GM23248 (cell line): ENCODE data around the gene CLIP4. TPM values are rescaled to one million over a fixed set of nuclear protein-coding genes. Genes with fewer than 3 reads are reported as not detected.

Source experiments
- DNase-seq: peaks from one replicate; pipeline ENCODE4 v3.0.0-alpha.2; 2015
- H2AFZ ChIP-seq: fragments of 200-600 bp; sonication (generic); 2 replicates; pipeline ENCODE4 v1.6.1; 2016; ENCODE audit warnings: antibody characterized with exemption
- H3F3A ChIP-seq: fragments of 200-600 bp; sonication (generic); 2 replicates; pipeline ENCODE4 v1.6.1; 2016; ENCODE audit warnings: mild to moderate bottlenecking, antibody characterized with exemption, mixed run types; ENCODE audit not compliant: insufficient read depth
- H3K27ac ChIP-seq: fragments of 200-600 bp; sonication (generic); 2 replicates; pipeline ENCODE4 v1.5.1; 2016; ENCODE audit warnings: mild to moderate bottlenecking
- H3K27me3 ChIP-seq: fragments of 200-600 bp; sonication (generic); replicated peaks from 2 replicates; pipeline ENCODE4 v1.6.1; 2016; ENCODE audit warnings: mild to moderate bottlenecking; ENCODE audit not compliant: insufficient read depth
- H3K36me3 ChIP-seq: fragments of 200-600 bp; sonication (generic); 2 replicates; pipeline ENCODE4 v1.6.1; 2016; ENCODE audit warnings: low read depth, mild to moderate bottlenecking
- H3K4me1 ChIP-seq: fragments of 200-600 bp; sonication (generic); 2 replicates; pipeline ENCODE4 v1.6.1; 2016; ENCODE audit warnings: mild to moderate bottlenecking; ENCODE audit not compliant: insufficient read depth
- H3K4me2 ChIP-seq: fragments of 200-600 bp; sonication (generic); one replicate; pipeline ENCODE4 v1.6.1; 2016; ENCODE audit warnings: mild to moderate bottlenecking; ENCODE audit not compliant: unreplicated experiment
- H3K4me3 ChIP-seq: fragments of 200-600 bp; sonication (generic); 2 replicates; pipeline ENCODE4 v1.5.1; 2016; ENCODE audit warnings: mild to moderate bottlenecking
- H3K79me2 ChIP-seq: fragments of 200-600 bp; sonication (generic); 2 replicates; pipeline ENCODE4 v1.6.1; 2016; ENCODE audit warnings: mild to moderate bottlenecking; ENCODE audit not compliant: insufficient read depth
- H3K9ac ChIP-seq: fragments of 200-600 bp; sonication (generic); 2 replicates; pipeline ENCODE4 v1.6.1; 2016; ENCODE audit warnings: mild to moderate bottlenecking
- H3K9me2 ChIP-seq: fragments of 200-600 bp; sonication (generic); 2 replicates; pipeline ENCODE4 v1.6.1; 2016; ENCODE audit warnings: mixed run types, mild to moderate bottlenecking, moderate library complexity; ENCODE audit not compliant: insufficient read depth
- H3K9me3 ChIP-seq: fragments of 200-600 bp; sonication (generic); one replicate; pipeline ENCODE4 v1.6.1; 2017; ENCODE audit warnings: low read depth
- H4K20me1 ChIP-seq: fragments of 200-600 bp; sonication (generic); 2 replicates; pipeline ENCODE4 v1.6.0; 2016; ENCODE audit not compliant: insufficient read depth
- EZH2 ChIP-seq: fragments of 200-600 bp; sonication (generic); IDR thresholded peaks from 2 replicates; pipeline ENCODE4 v1.6.1; 2018; ENCODE audit warnings: antibody characterized with exemption, mild to moderate bottlenecking; ENCODE audit not compliant: insufficient read depth, poor library complexity, severe bottlenecking
- EZH2phosphoT487 ChIP-seq: fragments of 200-600 bp; sonication (generic); IDR thresholded peaks from 2 replicates; pipeline ENCODE4 v1.6.1; 2018; ENCODE audit warnings: antibody characterized with exemption, moderate library complexity, mild to moderate bottlenecking, low read depth; ENCODE audit not compliant: insufficient read depth
- WGBS, 2 experiments: methylation state at CpG; one replicate each; pipeline ENCODE4 v1.1.6; 2015 to 2017; ENCODE audit warnings: low lambda C conversion rate in 2 of 2, low coverage in 1 of 2; ENCODE audit errors: missing lambda C conversion rate in 2 of 2; 5-methylcytosine and 5-hydroxymethylcytosine counted together
- in situ Hi-C: fragments of 300-500 bp; cut with MboI; formaldehyde crosslinking; loops from 2 replicates; pipeline ENCODE4 v1.15.0; 2020
- polyA plus RNA-seq: library from polyadenylated mRNA; unstranded; fragments of >200 nt; fragmentation: Nextera tagmentation; extraction: Ambion mirVana; gene quantifications from 2 replicates; pipeline ENCODE4 v1.2.1, GENCODE V29; 2016
- total RNA-seq: library from RNA; depleted of rRNA; stranded (reverse); fragments of >200 nt; shearing (Covaris generic); gene quantifications from 2 replicates; pipeline ENCODE4 v1.2.3, GENCODE V29; 2014

Gene CLIP4
- total and polyA plus RNA-seq, 2 experiments from 2014 or later, result 35.3 to 55.2 TPM

GRCh38 chr2:29215073-29215472 is 99.9 kb downstream of the CLIP4 start:
- Histone ChIP-seq H4K20me1 (no peaks in the 10 kb centered on the region), H3F3A (peaks cover 4% of the 10 kb centered on the region; the same call in 1 of the 2 replicates), H3K4me1 (no peaks in the 10 kb centered on the region), H3K27me3 (0 out of 2 replicates have a peak, but pooled peaks cover under 1% of the 10 kb centered on the region), H3K79me2 (no peaks in the 10 kb centered on the region), H3K4me2 (no peak overlapping the region), H3K27ac (no peak overlapping the region), H3K4me3 (no peak overlapping the region), H2AFZ (no peak overlapping the region), H3K9ac (no peak overlapping the region), H3K36me3 (no peaks in the 10 kb centered on the region), H3K9me3 (no peaks in the 10 kb centered on the region), H3K9me2 (no peaks in the 10 kb centered on the region)
- in situ Hi-C loops, result no loop called here
- DNase-seq, result no peak
- 83 to 91% methylated on average over 5 of the region's 5 CpGs for WGBS, 2 experiments
- no peak for TF ChIP-seq EZH2
- no peak for TF ChIP-seq EZH2phosphoT487

- no peaks in the 10 kb centered on the region for H3K9me3 ChIP-seq
- TF ChIP-seq EZH2phosphoT487, result no peak
- no peak for TF ChIP-seq EZH2
- peaks cover 4% of the 10 kb centered on the region; the same call in 1 of the 2 replicates for H3F3A ChIP-seq
- no peaks in the 10 kb centered on the region for H3K4me1 ChIP-seq
- 63 to 70% methylated on average over 19 to 20 of the region's 20 CpGs for WGBS, 2 experiments
- no peak overlapping the region for H3K4me3 ChIP-seq
- H3K27me3 ChIP-seq, result peaks cover 7% of the 10 kb centered on the region; the same call in 1 of the 2 replicates
- no peak overlapping the region for H3K9ac ChIP-seq
- DNase-seq, result no peak
- in situ Hi-C loops, result no loop called here
- H3K27ac ChIP-seq, result no peak overlapping the region
- H3K36me3 ChIP-seq, result no peaks in the 10 kb centered on the region
- no peak overlapping the region for H3K4me2 ChIP-seq
- no peaks in the 10 kb centered on the region for H4K20me1 ChIP-seq
- no peaks in the 10 kb centered on the region for H3K9me2 ChIP-seq
- no peak overlapping the region for H2AFZ ChIP-seq
- no peaks in the 10 kb centered on the region for H3K79me2 ChIP-seq
Observed at GRCh38 chr2:29215739-29216608, 100.8 kb downstream of the CLIP4 start.

GRCh38 chr2:29216609-29216909 is 101.3 kb downstream of the CLIP4 start:
- 70 to 71% methylated on average over 5 of the region's 5 CpGs for WGBS, 2 experiments
- Histone ChIP-seq H3F3A (peaks cover 4% of the 10 kb centered on the region; the same call in 1 of the 2 replicates), H3K79me2 (no peaks in the 10 kb centered on the region), H3K9me2 (no peaks in the 10 kb centered on the region), H3K9ac (no peak overlapping the region), H4K20me1 (no peaks in the 10 kb centered on the region), H3K9me3 (no peaks in the 10 kb centered on the region), H3K4me1 (no peaks in the 10 kb centered on the region), H3K27me3 (peaks cover 7% of the 10 kb centered on the region; the same call in 1 of the 2 replicates), H3K4me3 (no peak overlapping the region), H3K4me2 (no peak overlapping the region), H2AFZ (no peak overlapping the region), H3K27ac (no peak overlapping the region), H3K36me3 (no peaks in the 10 kb centered on the region)
- DNase-seq, result no peak
- in situ Hi-C loops, result no loop called here
- TF ChIP-seq EZH2, result no peak
- no peak for TF ChIP-seq EZH2phosphoT487

- in situ Hi-C loops, result no loop called here
- H3K27me3 ChIP-seq, result peaks cover 7% of the 10 kb centered on the region; the same call in 1 of the 2 replicates
- no peaks in the 10 kb centered on the region for H3K9me3 ChIP-seq
- no peaks in the 10 kb centered on the region for H3K4me1 ChIP-seq
- TF ChIP-seq EZH2, result no peak
- H3F3A ChIP-seq, result peaks cover 2% of the 10 kb centered on the region; the same call in 1 of the 2 replicates
- WGBS, 2 experiments, result 48 to 54% methylated on average over 5 to 6 of the region's 6 CpGs
- H3K36me3 ChIP-seq, result no peaks in the 10 kb centered on the region
- H3K4me3 ChIP-seq, result no peak overlapping the region
- no peak overlapping the region for H3K27ac ChIP-seq
- no peaks in the 10 kb centered on the region for H4K20me1 ChIP-seq
- no peaks in the 10 kb centered on the region for H3K79me2 ChIP-seq
- no peak overlapping the region for H2AFZ ChIP-seq
- H3K9me2 ChIP-seq, result no peaks in the 10 kb centered on the region
- H3K9ac ChIP-seq, result no peak overlapping the region
- H3K4me2 ChIP-seq, result no peak overlapping the region
- DNase-seq, result no peak
Observed at GRCh38 chr2:29218071-29218470, 102.9 kb downstream of the CLIP4 start.
